GM18511 (cell line): Measurements from ENCODE around the gene HS6ST1.
A peak's percentile ranks its signal among the peaks of the same experiment; 100 is the strongest.

Experiments used
- ATAC-seq: cut with Tn5 transposase; IDR thresholded peaks from one replicate; pipeline ENCODE4 v1.9.1; 2021; ENCODE audit warnings: mild to moderate bottlenecking, moderate library complexity; ENCODE audit not compliant: unreplicated experiment

The HS6ST1 gene

DNA sequence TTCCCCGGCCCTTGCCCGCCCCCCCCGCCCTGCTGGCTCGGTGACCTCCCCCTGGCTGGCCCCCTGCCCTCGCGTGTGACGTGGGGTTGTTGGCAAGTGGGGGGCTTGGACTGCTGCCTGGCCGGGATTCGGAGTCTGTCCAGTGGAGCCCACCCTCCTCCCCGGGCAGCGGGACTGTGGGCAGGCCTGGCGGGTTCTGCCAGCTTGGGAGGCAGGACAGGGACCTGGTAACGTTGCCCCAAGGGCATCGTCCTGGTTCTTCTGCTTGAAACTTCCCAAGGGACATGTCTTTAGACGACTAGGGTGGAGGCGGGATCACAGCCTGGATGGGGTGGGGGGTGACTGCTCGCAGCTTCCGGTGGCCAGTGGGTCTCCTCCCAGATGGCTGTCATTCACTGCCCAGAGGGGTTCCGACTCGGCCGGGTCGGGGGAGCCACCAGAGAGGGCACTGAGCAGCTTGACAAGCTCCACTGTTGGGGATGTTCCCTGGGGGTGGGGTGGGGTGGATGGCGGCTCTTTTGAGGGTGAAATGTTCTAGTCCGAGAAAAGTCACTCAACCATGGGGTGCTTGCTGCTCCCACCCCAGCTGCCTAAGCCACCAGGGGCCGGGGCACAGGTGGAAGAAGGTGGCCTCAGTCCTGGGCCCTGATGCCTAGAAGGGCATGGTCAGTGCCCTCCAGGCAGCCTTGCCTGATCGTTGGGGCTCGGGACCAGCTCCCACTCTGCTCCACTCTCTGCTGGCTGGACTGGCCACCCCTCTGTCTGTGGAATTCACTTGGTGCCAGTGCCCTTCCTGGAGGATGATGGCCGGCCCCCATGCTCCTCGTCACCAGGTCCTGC is 4.3 kb upstream of the HS6ST1 start:
- ATAC-seq = no peak

DNA sequence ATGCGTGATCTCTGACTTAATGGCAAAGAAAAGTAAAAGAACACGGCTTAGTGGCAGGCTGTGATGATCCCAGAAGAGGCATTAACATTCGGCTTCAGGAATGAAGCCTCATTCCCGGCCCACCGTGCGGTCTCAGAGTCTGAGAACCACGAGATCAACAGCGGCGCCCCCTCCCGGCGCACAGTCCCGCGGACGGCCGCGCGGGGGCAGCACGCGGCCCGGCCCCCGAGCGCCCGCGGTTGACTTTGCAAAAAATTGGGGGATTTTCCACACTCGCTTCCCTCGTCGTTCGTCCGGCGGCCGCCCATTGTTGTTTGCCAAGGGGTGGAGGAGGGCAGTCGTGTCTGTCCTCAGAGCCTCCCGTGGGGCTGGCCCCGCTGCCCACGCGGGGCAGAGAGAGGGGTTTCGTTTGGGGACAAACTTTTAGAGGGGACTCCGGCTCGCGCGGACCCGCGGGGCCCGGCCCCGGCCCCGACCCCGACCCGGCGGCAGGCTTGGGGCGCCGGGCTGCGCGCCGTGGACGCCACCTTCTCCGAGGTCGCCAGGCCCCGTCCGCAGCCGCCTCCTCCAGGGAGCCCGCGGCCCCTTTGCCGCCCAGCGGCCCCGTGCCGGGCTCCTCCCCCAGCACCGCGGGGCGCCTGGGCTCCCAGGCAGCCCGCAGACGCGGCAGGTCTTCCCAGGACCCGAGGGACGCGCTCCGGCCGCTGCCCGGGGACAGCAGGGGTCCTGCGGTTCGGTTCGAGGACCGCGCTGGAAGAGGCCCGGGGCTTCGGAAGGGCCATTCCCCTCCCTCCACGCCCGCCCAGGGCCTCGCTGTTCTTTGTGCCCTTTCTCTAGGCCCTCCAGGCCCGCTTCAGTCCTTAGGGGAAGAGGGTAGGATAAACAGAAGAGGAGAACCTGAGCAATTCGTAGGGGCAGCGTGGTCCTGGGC is 3.4 kb upstream of the HS6ST1 start:
- ATAC-seq = peak; percentile 51

DNA sequence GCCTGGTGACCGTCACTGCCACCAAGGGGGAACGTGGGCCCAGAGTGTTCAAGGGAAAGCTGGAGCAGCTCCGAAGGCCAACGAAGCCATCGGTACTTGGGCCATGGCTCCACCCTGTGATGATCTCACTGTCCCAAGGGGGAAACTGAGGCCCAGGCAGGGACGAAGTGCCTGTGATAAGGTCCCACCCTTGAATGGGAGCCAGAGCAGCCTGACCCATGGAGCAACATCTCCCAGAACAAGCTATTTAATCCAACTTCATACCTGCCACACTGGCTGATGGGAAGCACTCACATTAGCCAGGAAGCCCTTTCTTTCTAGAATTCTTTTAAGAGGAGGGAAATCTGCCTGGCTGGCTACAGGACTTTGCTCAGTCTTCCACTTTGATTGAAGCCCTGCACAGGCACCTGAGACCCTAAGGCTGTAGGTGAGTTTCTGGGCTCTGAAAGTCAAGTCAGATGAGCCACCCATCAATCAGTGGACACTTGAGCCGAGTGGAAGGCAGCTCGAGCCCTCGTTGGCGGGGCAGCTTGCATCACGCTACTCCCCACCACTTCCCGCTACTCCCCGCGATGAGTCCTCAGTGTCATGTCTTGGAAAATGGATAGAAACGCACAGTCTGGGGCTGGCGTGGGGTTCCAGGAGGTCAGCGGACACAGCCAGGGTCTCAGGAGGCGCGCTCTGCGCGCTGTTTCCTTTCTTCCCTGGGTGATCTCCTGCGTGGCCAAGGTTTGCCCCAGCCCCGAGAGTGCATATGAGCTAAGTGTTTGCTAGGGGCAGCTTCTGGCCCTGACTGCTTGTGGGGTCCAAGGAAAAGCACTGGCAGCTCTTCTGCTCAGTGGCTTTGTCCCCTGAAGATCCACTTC is 2.5 kb upstream of the HS6ST1 start:
- no peak for ATAC-seq

- ATAC-seq = no peak
These were observed 1.7 kb upstream of the HS6ST1 start for GRCh38 chr2:128320192-128320905.

GRCh38 chr2:128319631-128320191 is 1.0 kb upstream of the HS6ST1 start:
- no peak for ATAC-seq

- peak; percentile 19 for ATAC-seq
These were observed 423 bp downstream of the HS6ST1 start for GRCh38 chr2:128318245-128318644.

- peak; percentile 9 for ATAC-seq
These were observed 806 bp downstream of the HS6ST1 start for GRCh38 chr2:128317899-128318225.

- peak; percentile 51 for ATAC-seq
These were observed 1.3 kb downstream of the HS6ST1 start for GRCh38 chr2:128317181-128317898.

- no peak for ATAC-seq
These were observed 1.9 kb downstream of the HS6ST1 start for GRCh38 chr2:128316777-128317180.

DNA sequence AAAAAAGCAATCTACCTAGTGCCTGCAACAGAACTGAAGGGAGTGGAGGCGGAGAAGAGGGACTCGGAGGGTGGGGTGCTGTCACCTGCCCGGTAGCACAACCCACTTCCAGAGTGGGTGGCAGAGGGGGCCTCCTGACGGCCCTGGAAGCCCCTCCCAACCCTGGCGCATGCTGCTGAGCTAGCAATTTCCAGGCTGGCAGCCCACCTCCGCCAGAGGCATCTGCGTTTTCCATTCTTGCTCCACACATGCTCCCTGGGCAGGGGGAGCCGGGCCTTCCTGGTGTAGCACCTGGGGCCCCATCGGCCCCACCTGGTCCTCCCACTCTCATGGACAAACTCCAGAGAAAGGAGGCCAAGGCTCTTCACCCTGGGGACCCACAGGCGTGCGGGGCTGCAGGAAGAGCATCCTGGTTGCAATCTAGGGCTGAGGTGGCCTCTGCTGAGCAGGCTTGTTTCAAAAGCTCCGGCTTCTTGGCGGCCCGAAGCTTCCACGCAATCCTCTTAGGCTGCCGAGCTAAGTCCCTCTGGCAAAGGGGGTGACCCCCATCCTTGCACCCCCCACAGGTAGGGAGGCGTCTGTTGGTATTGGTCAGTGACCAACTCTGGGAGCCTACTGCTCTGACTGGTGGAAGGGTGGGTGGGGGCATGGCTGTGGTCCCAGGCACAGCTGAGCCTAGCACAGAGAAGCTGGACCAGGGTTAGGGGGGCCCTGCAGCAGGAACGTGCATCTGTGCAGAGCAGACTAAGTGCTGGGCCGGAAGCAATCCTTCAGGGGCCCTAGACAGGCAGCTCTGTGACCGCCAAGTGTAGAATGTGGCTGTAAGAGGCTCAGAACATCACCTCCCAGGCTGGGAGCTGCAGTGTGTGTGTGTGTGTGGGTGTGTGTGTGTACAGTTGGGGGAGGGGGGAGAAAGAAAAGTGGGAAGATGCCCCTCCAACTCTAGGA is 2.6 kb downstream of the HS6ST1 start:
- ATAC-seq = no peak

GRCh38 chr2:128315122-128315828 is 3.4 kb downstream of the HS6ST1 start:
- ATAC-seq = no peak

GRCh38 chr2:128314348-128315121 is 4.1 kb downstream of the HS6ST1 start:
- no peak for ATAC-seq

DNA sequence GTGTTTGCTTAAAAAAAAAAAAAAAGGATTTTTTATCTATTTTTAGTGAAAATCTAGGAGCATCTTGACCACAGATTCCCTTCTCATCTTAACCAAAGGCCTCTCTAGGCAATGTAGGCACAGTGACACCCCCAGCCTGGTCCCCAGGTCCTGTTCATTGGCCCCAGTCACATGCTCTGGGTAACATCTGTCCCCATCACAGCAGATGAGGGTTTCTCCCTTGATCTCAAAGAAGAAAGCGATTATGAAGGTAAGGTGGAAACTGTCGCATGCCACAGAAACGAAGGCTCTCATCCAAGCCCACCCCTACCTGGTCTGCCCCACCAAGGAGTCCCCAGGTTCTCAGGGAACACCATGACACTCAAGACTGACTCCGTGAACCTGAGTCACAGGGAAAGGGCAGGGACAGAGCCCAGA is 4.7 kb downstream of the HS6ST1 start:
- no peak for ATAC-seq

DNA sequence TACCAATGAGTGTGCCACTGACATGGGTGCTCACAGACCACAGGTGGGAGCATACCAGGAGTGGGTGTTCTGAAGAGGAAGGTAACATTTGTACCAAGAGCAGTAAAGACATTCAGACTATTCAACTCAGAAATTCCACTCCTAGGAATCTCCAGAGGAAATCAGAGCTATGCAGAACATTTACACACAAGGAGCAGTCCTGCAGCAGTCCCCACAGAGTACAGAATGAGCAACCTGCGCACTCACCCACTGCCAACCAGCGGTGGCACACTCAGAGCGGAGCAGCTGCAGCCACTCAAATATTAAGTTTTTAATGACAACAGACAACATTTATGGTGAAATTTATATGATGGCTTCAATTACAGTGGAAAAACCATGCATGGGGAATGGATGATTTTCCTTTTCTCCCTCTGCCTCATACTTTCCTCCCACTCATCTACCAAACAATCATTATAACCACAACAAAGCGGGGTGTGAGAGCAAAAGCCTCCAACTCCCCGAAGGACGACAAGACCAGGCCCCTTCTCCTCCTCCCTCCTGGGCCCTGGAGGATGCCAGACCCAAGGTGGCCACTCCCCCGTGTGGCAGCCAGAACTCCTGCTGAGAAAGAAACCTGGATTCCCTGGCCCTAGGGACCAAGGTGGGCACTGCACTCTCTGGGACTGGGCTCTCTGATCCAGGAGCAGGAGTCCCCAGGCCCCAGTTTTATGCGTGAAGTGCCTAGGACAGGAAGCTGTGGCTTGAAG is 5.4 kb downstream of the HS6ST1 start:
- ATAC-seq = no peak

DNA sequence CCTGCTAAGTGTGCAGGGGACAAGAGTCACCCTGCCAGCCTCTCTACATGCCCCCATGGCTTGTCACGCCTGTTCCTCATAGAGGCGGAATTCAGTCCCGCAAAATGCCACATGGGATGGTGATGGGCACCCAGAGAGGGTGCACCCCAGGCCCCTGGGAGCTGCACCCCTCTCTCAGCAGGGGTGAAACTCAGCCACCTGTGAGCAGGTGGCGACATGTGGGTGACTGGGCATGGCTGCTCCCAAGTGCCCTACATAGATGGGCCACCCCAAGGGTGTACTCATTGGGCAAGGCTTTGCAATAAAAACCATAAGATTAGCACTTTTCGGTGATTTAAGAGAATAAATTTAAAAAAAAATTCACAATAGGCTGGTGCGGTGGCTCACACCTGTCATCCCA is 6.3 kb downstream of the HS6ST1 start:
- no peak for ATAC-seq

GRCh38 chr2:128311755-128312341 is 6.8 kb downstream of the HS6ST1 start:
- ATAC-seq = no peak
